GM23338 (cell line): ENCODE results near the gene SEMA4D. TPM values are rescaled to one million over a fixed set of nuclear protein-coding genes. Genes with fewer than 3 reads are reported as not detected.

ENCODE experiments used
- ATAC-seq: fragments of 200-7000 bp; cut with Tn5 transposase; 3 replicates; pipeline ENCODE4 v1.9.1; 2020
- DNase-seq: peaks from one replicate; pipeline ENCODE4 v3.0.0-alpha.2; 2015; ENCODE audit warnings: low spot score
- H2AFZ ChIP-seq: fragments of 200-600 bp; sonication (generic); 2 replicates; pipeline ENCODE4 v1.8.0; 2016; ENCODE audit warnings: antibody characterized with exemption, mild to moderate bottlenecking, moderate library complexity
- H3F3A ChIP-seq: fragments of 200-600 bp; sonication (generic); replicated peaks from 2 replicates; pipeline ENCODE4 v1.8.0; 2017; ENCODE audit warnings: antibody characterized with exemption, mixed run types, low read depth
- H3K27ac ChIP-seq: fragments of 200-600 bp; sonication (generic); 2 replicates; pipeline ENCODE4 v1.6.1; 2016; ENCODE audit warnings: low read depth
- H3K27me3 ChIP-seq: fragments of 200-600 bp; sonication (generic); 2 replicates; pipeline ENCODE4 v1.8.0; 2016; ENCODE audit warnings: mild to moderate bottlenecking, mixed run types, moderate library complexity; ENCODE audit not compliant: insufficient read depth
- H3K36me3 ChIP-seq: fragments of 200-600 bp; sonication (generic); 2 replicates; pipeline ENCODE4 v1.8.0; 2016; ENCODE audit warnings: mild to moderate bottlenecking; ENCODE audit not compliant: insufficient read depth
- H3K4me1 ChIP-seq: fragments of 200-600 bp; sonication (generic); 2 replicates; pipeline ENCODE4 v1.8.0; 2016; ENCODE audit warnings: mild to moderate bottlenecking, moderate library complexity; ENCODE audit not compliant: insufficient read depth
- H3K4me2 ChIP-seq: fragments of 200-600 bp; sonication (generic); 2 replicates; pipeline ENCODE4 v1.7.1; 2017; ENCODE audit warnings: mixed run types
- H3K4me3 ChIP-seq: fragments of 200-600 bp; sonication (generic); 2 replicates; pipeline ENCODE4 v1.6.1; 2016; ENCODE audit warnings: mixed run types
- H3K79me2 ChIP-seq: fragments of 200-600 bp; sonication (generic); replicated peaks from 2 replicates; pipeline ENCODE4 v1.8.0; 2017; ENCODE audit warnings: mild to moderate bottlenecking; ENCODE audit not compliant: insufficient read depth
- H3K9me2 ChIP-seq: fragments of 200-600 bp; sonication (generic); 2 replicates; pipeline ENCODE4 v1.8.0; 2017; ENCODE audit not compliant: insufficient read depth
- H4K20me1 ChIP-seq: fragments of 200-600 bp; sonication (generic); replicated peaks from 2 replicates; pipeline ENCODE4 v1.8.0; 2017; ENCODE audit warnings: mild to moderate bottlenecking; ENCODE audit not compliant: insufficient read depth
- H3K27ac Mint-ChIP-seq: 2 replicates; pipeline ENCODE4 v1.8.0; 2020; ENCODE audit warnings: inconsistent platforms, mild to moderate bottlenecking, moderate library complexity, mixed read lengths
- H3K27me3 Mint-ChIP-seq: 3 replicates; pipeline ENCODE4 v1.8.0; 2022; ENCODE audit warnings: low read depth, mild to moderate bottlenecking, moderate library complexity, mixed read lengths, inconsistent platforms; ENCODE audit not compliant: insufficient read depth, poor library complexity
- H3K36me3 Mint-ChIP-seq: 3 replicates; pipeline ENCODE4 v1.8.0; 2021; ENCODE audit warnings: low read depth, mild to moderate bottlenecking, inconsistent platforms, moderate library complexity, mixed read lengths
- H3K4me1 Mint-ChIP-seq: 3 replicates; pipeline ENCODE4 v1.8.0; 2020; ENCODE audit warnings: mild to moderate bottlenecking, inconsistent platforms, mixed read lengths
- H3K4me3 Mint-ChIP-seq: 3 replicates; pipeline ENCODE4 v1.8.0; 2021; ENCODE audit warnings: moderate library complexity, mild to moderate bottlenecking, inconsistent platforms, mixed read lengths
- H3K9me3 Mint-ChIP-seq: 3 replicates; pipeline ENCODE4 v1.8.0; 2020; ENCODE audit warnings: moderate library complexity, mild to moderate bottlenecking, inconsistent platforms, mixed read lengths
- CREB1 ChIP-seq: fragments of 250-450 bp; sonication (Bioruptor Pico); IDR thresholded peaks from 2 replicates; pipeline ENCODE4 v1.5.0; 2020; ENCODE audit warnings: low read depth, mild to moderate bottlenecking, moderate library complexity
- CTCF ChIP-seq, 2 experiments: fragments of 200-600 bp in 1 of 2; sonication (generic) in 1 of 2; conservative IDR thresholded peaks; 2 replicates each; pipeline versions ENCODE4 v1.5.1 to v1.6.1; 2016 to 2017; ENCODE audit warnings: antibody characterized with exemption in 2 of 2, low read depth in 2 of 2, mild to moderate bottlenecking in 2 of 2, moderate library complexity in 1 of 2
- ETS1 ChIP-seq: IDR thresholded peaks from 2 replicates; pipeline ENCODE4 v1.6.1; 2016; ENCODE audit warnings: antibody characterized with exemption
- EZH2phosphoT487 ChIP-seq: fragments of 200-600 bp; sonication (generic); IDR thresholded peaks from one replicate; pipeline ENCODE4 v1.8.1; 2018; ENCODE audit warnings: antibody characterized with exemption; ENCODE audit not compliant: unreplicated experiment
- JUNB ChIP-seq: IDR thresholded peaks from one replicate; pipeline ENCODE4 v1.6.1; 2016; ENCODE audit warnings: antibody characterized with exemption; ENCODE audit not compliant: unreplicated experiment
- NANOG ChIP-seq: IDR thresholded peaks from 2 replicates; pipeline ENCODE4 v1.6.1; 2016; ENCODE audit warnings: antibody characterized with exemption, borderline replicate concordance
- POLR2AphosphoS5 ChIP-seq: IDR thresholded peaks from 2 replicates; pipeline ENCODE4 v1.6.1; 2016; ENCODE audit warnings: antibody characterized with exemption, low read depth
- REST ChIP-seq: IDR thresholded peaks from one replicate; pipeline ENCODE4 v1.6.1; 2018; ENCODE audit warnings: antibody characterized with exemption; ENCODE audit not compliant: unreplicated experiment
- STAT1 ChIP-seq: IDR thresholded peaks from one replicate; pipeline ENCODE4 v1.6.1; 2016; ENCODE audit warnings: antibody characterized with exemption; ENCODE audit not compliant: unreplicated experiment
- ZNF114 ChIP-seq: fragments of 250-450 bp; sonication (Bioruptor Pico); IDR thresholded peaks from 2 replicates; pipeline ENCODE4 v1.5.0; 2020; ENCODE audit warnings: mild to moderate bottlenecking, moderate library complexity
- ZNF462 ChIP-seq: fragments of 250-450 bp; sonication (Bioruptor Pico); IDR thresholded peaks from 2 replicates; pipeline ENCODE4 v1.5.0; 2020; ENCODE audit warnings: mild to moderate bottlenecking, moderate library complexity
- polyA plus RNA-seq: library from polyadenylated mRNA; unstranded; fragments of >200 nt; fragmentation: Nextera tagmentation; extraction: Ambion mirVana; gene quantifications from 2 replicates; pipeline ENCODE4 v1.2.1, GENCODE V29; 2016
- total RNA-seq: library from RNA; depleted of rRNA; stranded (reverse); fragments of >200 nt; shearing (Covaris generic); gene quantifications from 2 replicates; pipeline ENCODE4 v1.2.3, GENCODE V29; 2014

SEMA4D gene
- total and polyA plus RNA-seq, 2 experiments from 2014 or later = 19.3 to 63.0 TPM

GRCh38 chr9:89351584-89352300, 146.2 kb downstream of the SEMA4D start:
- no peaks in the 10 kb centered on the region for H3K4me1 ChIP-seq
- DNase-seq (no peak), ATAC-seq (no peak)
- no peak overlapping the region for H3K27ac ChIP-seq
- H3K4me1 Mint-ChIP-seq = no peaks in the 10 kb centered on the region
- no peak overlapping the region for H2AFZ ChIP-seq
- peaks cover 51% of the 10 kb centered on the region for H3K36me3 ChIP-seq
- H3K79me2 ChIP-seq = peaks cover 3% of the 10 kb centered on the region; the same call in 1 of the 2 replicates
- H3K27me3 Mint-ChIP-seq = peaks cover 2% of the 10 kb centered on the region
- H3K4me3 ChIP-seq = no peak overlapping the region
- H3K27me3 ChIP-seq = no peaks in the 10 kb centered on the region
- no peaks in the 10 kb centered on the region for H3K9me2 ChIP-seq
- H3K36me3 Mint-ChIP-seq = peaks cover 95% of the 10 kb centered on the region
- no peak overlapping the region for H3K4me2 ChIP-seq
- H3K27ac Mint-ChIP-seq = no peak overlapping the region
- TF ChIP-seq JUNB (no peak), STAT1 (no peak), POLR2AphosphoS5 (no peak), CREB1 (CRISPR knock-in tag) (no peak), NANOG (no peak), ZNF462 (CRISPR knock-in tag) (no peak), CTCF (conservative IDR thresholded peaks at IDR 0.05; ENCODE audit: low read depth in 2 of 2) (no peak), ETS1 (no peak), EZH2phosphoT487 (no peak), REST (no peak), ZNF114 (CRISPR knock-in tag) (no peak)
- peaks cover 22% of the 10 kb centered on the region for H4K20me1 ChIP-seq
- H3K4me3 Mint-ChIP-seq = no peak overlapping the region
- no peaks in the 10 kb centered on the region for H3F3A ChIP-seq
- H3K9me3 Mint-ChIP-seq = no peaks in the 10 kb centered on the region
